ENCODE results near the gene SENP2. TPM values are rescaled to one million over a fixed set of nuclear protein-coding genes. Genes with fewer than 3 reads are reported as not detected.

Gene SENP2
- total and polyA plus RNA-seq, 2 of the 13 experiments (the other 11 are each of a cell fraction or from before 2014, with no cell fraction given): 7.7 to 46.2 TPM

DNA sequence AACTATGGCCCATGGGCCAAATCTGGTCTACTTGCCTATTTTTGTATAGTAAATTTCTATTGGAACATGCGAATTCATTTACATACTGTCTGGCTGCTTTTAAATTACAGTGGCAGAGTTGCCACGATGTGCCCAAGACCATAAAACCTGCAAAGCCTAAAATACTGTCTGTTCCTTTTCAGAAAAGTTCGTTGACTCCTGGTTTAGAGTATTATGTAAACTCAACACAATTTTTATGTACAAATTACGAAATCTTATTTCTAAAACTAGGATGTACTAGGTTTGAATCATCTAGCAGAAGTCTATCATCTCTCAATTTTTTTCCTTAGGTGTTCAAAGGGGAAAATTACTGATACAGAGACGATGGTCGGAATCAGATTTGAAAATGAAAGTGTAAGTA is 26.9 kb downstream of the SENP2 start:
- ChIA-PET POLR2A (no interaction called here), CTCF (ENCODE audit: low intra/inter-chr PET ratio, low total read pairs) (no interaction called here)
- intact Hi-C loops (cut with micrococcal nuclease; ENCODE audit: unreplicated experiment) (no loop called here), in situ Hi-C loops (cut with HindIII; ENCODE audit: extremely low pct_ligation_motif_present, low pct_unique_long_range_greater_than_20kb) (no loop called here)
- Histone ChIP-seq H4K20me1 (ENCODE audit: insufficient read depth, low read length) (no peaks in the 10 kb centered on the region), H3K36me3 (replicated peaks in 1 of 2; ENCODE audit: control insufficient read depth in 1 of 2, insufficient read depth in 2 of 2, low read length in 2 of 2) (peaks cover 4 to 42% of the 10 kb centered on the region in 2 experiments), H3K9me3 (ENCODE audit: low read length) (no peaks in the 10 kb centered on the region), H3K4me1 (ENCODE audit: insufficient read depth, low read length) (no peaks in the 10 kb centered on the region), H2AFZ (ENCODE audit: low read length) (no peak overlapping the region), H3K9ac (ENCODE audit: insufficient read depth, low read depth, low read length) (no peak overlapping the region), H3K27me3 (ENCODE audit: control insufficient read depth in 1 of 2, insufficient read depth in 2 of 2, low read length in 2 of 2) (no peaks in the 10 kb centered on the region), H3K79me2 (ENCODE audit: insufficient read depth, low read length) (no peaks in the 10 kb centered on the region), H3K27ac (ENCODE audit: extremely low read length, insufficient read depth, low read length) (no peak overlapping the region), H3K4me3 (replicated peaks in 1 of 3; ENCODE audit: insufficient read depth in 1 of 3, low read depth in 2 of 3, low read length in 3 of 3) (no peak overlapping the region), H3K4me2 (ENCODE audit: low read depth, low read length) (no peak overlapping the region)
- DNase-seq (ENCODE audit: low spot score) (no peak), FAIRE-seq (no peak), ATAC-seq (no peak)
- no TSS peak for BruUV-seq (replicated peaks)
- TF ChIP-seq KDM5A (IDR thresholded peaks at IDR 0.05; ENCODE audit: borderline replicate concordance, low read length): no peak
- TF ChIP-seq, protein P1, sequence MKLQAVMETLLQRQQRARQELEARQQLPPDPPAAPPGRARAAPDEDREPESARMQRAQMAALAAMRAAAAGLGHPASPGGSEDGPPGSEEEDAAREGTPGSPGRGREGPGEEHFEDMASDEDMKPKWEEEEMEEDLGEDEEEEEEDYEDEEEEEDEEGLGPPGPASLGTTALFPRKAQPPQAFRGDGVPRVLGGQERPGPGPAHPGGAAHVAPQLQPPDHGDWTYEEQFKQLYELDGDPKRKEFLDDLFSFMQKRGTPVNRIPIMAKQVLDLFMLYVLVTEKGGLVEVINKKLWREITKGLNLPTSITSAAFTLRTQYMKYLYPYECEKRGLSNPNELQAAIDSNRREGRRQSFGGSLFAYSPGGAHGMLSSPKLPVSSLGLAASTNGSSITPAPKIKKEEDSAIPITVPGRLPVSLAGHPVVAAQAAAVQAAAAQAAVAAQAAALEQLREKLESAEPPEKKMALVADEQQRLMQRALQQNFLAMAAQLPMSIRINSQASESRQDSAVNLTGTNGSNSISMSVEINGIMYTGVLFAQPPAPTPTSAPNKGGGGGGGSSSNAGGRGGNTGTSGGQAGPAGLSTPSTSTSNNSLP (IDR thresholded peaks at IDR 0.05; ENCODE audit: low read depth, low read length): no peak
- TF ChIP-seq ZNF468 (CRISPR knock-in tag; IDR thresholded peaks at IDR 0.05): no peak
- TF ChIP-seq ZNF674 (CRISPR knock-in tag; IDR thresholded peaks at IDR 0.05; ENCODE audit: low read depth): no peak
- TF ChIP-seq ZNF256 (CRISPR knock-in tag; conservative IDR thresholded peaks at IDR 0.05): no peak
- TF ChIP-seq RORA (CRISPR knock-in tag; IDR thresholded peaks at IDR 0.05): no peak
- no peak for TF ChIP-seq MED1 (CRISPR knock-in tag; IDR thresholded peaks at IDR 0.05)
- TF ChIP-seq, protein P2, sequence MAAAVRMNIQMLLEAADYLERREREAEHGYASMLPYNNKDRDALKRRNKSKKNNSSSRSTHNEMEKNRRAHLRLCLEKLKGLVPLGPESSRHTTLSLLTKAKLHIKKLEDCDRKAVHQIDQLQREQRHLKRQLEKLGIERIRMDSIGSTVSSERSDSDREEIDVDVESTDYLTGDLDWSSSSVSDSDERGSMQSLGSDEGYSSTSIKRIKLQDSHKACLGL (CRISPR knock-in tag; IDR thresholded peaks at IDR 0.05): no peak
- TF ChIP-seq, protein P3, sequence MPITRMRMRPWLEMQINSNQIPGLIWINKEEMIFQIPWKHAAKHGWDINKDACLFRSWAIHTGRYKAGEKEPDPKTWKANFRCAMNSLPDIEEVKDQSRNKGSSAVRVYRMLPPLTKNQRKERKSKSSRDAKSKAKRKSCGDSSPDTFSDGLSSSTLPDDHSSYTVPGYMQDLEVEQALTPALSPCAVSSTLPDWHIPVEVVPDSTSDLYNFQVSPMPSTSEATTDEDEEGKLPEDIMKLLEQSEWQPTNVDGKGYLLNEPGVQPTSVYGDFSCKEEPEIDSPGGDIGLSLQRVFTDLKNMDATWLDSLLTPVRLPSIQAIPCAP (CRISPR knock-in tag; IDR thresholded peaks at IDR 0.05; ENCODE audit: low read depth): no peak
- TF ChIP-seq GATA4 (IDR thresholded peaks at IDR 0.05; ENCODE audit: borderline replicate concordance, low read depth): no peak
- TF ChIP-seq NFE2 (CRISPR knock-in tag; IDR thresholded peaks at IDR 0.05): no peak
- no peak for TF ChIP-seq BRD4 (CRISPR knock-in tag; IDR thresholded peaks at IDR 0.05)
- no peak for TF ChIP-seq HCFC1 (IDR thresholded peaks at IDR 0.05; ENCODE audit: low read depth, low read length)
- no peak for TF ChIP-seq ZNF253 (CRISPR knock-in tag; IDR thresholded peaks at IDR 0.05; ENCODE audit: borderline replicate concordance)
- no peak for TF ChIP-seq ZNF335 (CRISPR knock-in tag; IDR thresholded peaks at IDR 0.05)
- TF ChIP-seq ZNF790 (CRISPR knock-in tag; IDR thresholded peaks at IDR 0.05; ENCODE audit: borderline replicate concordance): no peak
- TF ChIP-seq KLF12 (CRISPR knock-in tag; IDR thresholded peaks at IDR 0.05; ENCODE audit: borderline replicate concordance): no peak
- WGBS (ENCODE audit: low lambda C conversion rate): 89% methylated on average over 6 of the region's 6 CpGs

Data from HepG2 (cell line).